ENCODE data around the gene DSTYK.
"Not testable (repeated sequence)": the region's sequence is repeated elsewhere in the genome, so short reads cannot be mapped to it uniquely, and the experiment has no call there.

Gene DSTYK

GRCh38 chr1:205216588-205216987 lies 5.1 kb upstream of the DSTYK start:
- no peak for DNase-seq (ENCODE audit: low read depth in 2 of 2)

DNA sequence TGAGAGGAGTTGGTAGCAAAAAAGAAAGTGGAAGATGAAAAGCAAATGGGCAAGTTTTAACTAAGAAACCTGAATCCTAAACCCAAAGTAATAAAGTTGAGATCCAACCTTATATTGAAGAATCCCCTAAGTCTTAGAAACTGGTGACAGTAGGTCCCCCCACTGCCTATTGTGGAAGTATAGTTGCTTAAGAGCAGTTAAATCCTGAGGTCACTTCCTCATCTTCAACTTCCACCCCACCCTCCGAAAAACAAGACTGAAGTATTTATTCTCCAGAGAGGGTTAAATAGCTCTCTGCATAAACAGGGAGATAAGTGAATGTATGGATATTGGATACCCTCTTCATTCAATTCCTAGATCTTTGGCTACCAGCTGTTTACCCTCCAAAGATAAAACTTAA lies 3.3 kb upstream of the DSTYK start:
- no peak for DNase-seq (ENCODE audit: low read depth in 2 of 2)

GRCh38 chr1:205211839-205212536 lies 486 bp upstream of the DSTYK start:
- no peak for DNase-seq (ENCODE audit: low read depth in 2 of 2)

DNA sequence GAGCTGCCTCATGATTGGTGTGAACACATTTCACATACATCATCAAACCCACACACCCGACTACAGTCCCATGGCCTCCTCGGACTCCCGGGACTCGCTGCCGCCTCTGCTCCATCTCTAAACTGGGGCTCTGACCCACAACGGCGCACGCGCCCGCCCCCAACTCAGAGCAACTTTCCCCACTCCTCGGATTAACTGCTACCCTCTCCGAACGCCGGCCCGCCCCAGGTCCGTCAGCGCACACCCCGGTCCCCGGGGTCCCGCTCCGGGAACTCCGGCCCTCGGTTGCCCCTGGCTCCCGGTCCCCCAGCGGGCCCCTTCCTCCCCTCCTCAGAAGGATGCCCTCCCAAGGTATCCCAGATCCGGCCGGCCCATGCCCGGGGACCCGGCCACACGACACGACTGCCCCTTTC lies 740 bp downstream of the DSTYK start:
- DNase-seq (ENCODE audit: low read depth in 2 of 2) = no peak

DNA sequence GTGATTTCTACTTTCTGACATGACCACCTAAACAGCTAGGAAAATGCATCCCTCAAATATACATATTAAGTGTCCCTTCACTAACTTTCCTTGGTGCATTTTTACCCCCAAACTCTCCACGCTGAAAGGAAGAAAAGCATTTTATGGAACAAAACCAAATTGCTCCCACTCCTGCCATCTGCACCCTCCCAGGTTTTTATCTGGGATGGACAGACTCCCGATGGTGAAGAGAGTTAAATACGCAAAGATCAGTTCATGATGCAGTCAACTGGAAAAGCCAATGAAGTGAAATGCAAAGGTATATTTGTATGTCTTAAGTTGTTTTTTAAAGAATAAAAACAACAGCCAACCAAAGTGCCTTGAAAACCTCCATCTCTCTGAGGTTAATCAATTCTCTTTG lies 2.7 kb downstream of the DSTYK start:
- DNase-seq (ENCODE audit: low read depth in 2 of 2) = no peak

GRCh38 chr1:205205055-205205454 lies 6.4 kb downstream of the DSTYK start:
- no peak for DNase-seq (ENCODE audit: low read depth in 2 of 2)

DNA sequence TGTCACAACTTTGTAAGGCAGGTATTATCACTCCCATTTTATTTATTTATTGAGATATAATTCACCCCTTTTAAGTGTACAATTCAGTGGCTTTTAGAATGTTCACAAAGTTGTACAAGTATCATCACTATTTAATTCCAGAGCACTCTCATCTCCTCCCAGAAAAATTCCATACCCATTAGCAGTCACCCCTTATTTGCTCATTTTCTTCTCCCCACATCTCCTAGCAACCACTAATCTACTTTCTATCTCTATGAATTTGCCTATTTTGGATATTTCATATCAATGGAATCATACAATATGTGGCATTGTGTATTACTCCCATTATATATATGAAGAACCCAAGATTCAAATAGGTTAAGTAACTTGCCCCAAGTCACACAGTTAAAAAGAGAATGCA lies 7.0 kb downstream of the DSTYK start:
- no peak for DNase-seq (ENCODE audit: low read depth in 2 of 2)

DNA sequence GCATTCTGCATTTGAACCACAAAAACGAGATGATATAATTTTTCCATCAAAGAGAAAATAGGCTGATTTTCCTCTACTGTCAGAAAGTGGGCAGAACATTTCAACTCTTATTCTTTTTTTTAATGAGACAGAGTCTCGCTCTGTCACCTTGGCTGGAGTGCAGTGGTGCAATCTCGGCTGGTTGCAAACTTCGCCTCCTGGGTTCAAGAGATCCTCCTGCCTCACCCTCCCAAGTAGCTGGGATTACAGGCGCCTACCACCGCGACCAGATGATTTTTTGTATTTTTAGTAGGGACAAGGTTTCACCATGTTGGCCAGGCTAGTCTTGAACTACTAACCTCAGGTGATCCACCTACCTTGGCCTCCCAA lies 11.6 kb downstream of the DSTYK start:
- no peak for DNase-seq (ENCODE audit: low read depth in 2 of 2)

DNA sequence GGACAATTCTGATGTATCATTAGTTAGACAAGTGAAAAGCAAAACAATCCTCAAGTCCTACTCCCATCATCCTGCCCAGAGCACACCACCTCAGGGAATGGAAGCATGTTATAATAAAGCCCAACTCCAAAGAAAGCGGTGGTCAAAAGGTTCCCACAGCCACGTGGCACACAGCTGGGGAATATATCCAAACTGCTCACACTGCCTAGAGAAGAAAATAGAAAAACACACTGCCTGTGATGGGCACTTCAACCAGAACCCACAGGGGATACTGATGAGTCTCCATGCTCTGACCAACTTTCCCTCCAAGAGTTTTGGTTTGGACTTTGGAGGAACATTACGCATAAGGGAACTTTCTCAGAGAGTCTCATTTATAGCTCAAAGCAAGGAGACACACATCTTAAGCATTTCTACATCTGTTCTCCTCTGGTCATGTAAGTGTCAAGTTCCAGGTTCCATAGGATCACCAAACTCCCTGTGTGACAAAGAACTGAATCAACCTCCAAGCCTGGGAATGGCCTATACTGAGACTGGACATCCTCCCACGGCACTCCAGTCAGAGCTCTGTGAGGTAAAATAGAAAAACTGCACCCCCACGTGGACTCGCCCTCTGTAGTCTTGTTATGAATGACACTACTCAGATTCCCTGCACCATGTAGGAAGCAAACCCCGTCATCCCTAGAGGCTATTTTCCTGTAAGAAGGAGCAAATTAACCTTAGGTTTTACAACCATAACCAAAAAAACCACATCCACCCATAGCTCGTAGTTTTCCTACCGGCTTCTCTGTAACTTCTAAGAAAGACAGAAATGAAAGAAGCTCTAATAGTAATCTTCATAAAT lies 12.2 kb downstream of the DSTYK start:
- peak in 1 of 2 donors; percentile 38 for DNase-seq (ENCODE audit: low read depth in 2 of 2)

DNA sequence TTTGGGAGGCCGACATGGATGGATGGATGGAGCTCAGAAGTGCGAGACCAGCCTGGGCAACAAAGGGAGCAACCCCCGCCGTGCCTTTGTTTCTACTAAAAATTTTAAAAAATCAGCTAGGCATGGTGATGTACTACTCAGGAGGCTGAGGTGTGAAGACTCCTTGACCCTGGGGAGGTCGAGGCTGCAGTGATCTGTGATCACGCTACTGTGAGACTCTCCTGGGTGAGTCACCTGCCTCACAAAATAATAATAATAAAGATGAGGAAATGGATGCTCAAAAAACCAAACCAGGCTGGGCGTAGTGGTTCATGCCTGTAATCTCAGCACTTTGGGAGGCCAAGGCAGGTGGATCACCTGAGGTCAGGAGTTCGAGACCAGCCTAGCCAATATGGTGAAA lies 19.2 kb downstream of the DSTYK start:
- DNase-seq (ENCODE audit: low read depth in 2 of 2) = no peak

- no peak for DNase-seq (ENCODE audit: low read depth in 2 of 2)
These were observed 19.9 kb downstream of the DSTYK start for GRCh38 chr1:205191622-205192021.

GRCh38 chr1:205190845-205191577 lies 20.5 kb downstream of the DSTYK start:
- DNase-seq (ENCODE audit: low read depth in 2 of 2) = no peak

DNA sequence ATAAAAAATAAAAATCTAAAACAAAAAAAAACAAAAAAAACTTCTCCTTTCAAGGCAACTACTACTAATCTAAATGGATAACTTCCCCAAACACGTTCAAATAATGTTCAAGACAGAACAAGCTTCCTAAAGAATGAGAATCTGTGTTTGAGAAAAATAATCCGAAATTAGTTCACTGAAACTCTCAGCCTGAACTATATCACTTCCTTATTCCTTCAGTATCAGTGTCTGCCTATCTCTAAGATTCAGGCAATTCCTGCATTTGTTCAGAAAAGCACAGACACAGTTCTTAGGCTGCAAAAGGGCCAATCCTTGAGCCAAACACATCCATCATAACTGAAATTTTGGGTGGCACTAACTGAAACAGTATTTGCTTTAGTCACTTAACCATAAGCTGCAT lies 22.4 kb downstream of the DSTYK start:
- DNase-seq (ENCODE audit: low read depth in 2 of 2) = no peak

GRCh38 chr1:205188596-205188995 lies 22.9 kb downstream of the DSTYK start:
- no peak for DNase-seq (ENCODE audit: low read depth in 2 of 2)

DNA sequence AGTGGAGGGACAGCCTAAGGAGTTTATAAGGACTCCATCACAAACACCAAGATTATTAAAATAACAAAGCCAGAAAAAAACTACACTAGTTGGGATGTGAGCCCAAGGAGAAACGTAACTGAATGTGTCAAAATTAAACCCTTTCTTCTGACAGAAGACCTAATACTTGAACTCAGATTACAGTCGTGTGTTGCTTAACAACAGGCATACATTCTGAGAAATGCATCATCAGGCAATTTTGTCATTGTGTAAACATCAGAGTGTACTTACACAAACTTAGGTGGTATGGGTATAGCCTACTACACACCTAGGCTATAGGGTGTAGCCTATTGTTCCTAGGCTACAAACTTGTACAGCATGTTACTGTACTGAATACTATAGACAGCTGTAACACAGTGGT lies 23.4 kb downstream of the DSTYK start:
- DNase-seq (ENCODE audit: low read depth in 2 of 2) = no peak

GRCh38 chr1:205187420-205187819 lies 24.1 kb downstream of the DSTYK start:
- no peak for DNase-seq (ENCODE audit: low read depth in 2 of 2)

DNA sequence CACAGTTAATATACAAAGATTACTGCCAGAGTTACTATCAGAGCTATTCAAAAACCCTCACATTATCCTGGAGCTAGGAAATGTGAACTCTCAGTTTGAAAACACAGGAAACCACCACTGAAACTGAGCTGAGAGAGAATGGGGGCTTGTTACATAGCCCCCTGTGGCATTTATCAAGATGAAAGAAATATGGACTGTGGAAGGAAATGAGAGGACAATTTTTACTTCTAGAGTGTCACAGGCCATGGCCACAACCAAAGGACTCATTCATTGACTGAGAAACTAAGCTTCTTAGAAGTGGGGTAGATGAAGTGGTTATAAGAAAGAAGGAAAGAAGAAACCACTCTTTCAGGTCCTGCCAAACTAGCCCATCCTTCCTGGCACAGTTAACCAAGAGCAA lies 25.3 kb downstream of the DSTYK start:
- no peak for DNase-seq (ENCODE audit: low read depth in 2 of 2)

DNA sequence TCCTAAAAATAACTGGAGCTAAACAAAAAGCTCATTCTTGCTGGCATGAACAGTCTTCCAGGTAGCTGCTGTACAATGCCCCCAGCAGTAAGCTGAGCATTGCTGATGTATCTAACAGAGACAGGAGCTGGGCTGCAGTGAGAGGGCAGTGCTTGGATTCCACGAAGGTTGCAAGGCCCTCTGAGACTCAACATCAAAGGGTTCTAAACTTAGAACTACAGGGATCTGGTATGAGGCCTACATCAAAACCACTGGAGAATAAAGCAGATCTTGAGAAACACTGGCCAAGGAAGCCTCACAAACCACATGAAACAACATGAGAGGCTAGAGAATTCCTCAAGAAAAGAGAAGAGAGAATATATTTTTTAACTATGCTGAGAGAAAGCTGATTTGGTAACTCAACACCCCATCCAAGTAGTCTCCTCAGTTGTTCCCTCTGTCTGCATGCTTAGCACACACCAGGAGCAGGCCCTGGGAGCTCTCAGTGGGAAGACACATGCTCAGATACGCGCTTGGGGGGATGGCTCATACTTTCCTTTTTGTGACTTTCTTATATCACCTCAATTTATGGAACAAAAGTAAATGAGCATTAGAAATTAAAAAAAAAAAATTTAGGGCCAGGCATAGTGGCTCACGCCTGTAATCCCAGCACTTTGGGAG lies 27.7 kb downstream of the DSTYK start:
- no peak for DNase-seq (ENCODE audit: low read depth in 2 of 2)

GRCh38 chr1:205182930-205183329 lies 28.6 kb downstream of the DSTYK start:
- no peak for DNase-seq (ENCODE audit: low read depth in 2 of 2)

DNA sequence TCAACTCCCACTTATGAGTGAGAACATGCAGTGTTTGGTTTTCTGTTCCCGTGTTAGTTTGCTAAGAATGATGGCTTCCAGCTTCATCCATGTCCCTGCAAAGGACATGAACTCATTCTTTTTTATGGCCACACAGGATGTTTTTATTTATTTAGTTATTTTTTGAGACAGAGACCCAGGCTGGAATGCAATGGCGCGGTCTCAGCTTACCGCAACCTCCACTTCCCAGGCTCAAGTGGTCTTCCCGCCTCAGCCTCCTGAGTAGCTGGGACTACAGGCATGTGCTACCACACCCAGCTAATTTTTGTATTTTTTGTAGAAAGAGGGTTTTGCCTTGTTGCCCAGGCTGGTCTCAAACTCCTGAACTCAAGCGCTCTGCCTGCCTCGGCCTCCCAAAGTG lies 31.2 kb downstream of the DSTYK start:
- not testable (repeated sequence) for DNase-seq (ENCODE audit: low read depth in 2 of 2)

DNA sequence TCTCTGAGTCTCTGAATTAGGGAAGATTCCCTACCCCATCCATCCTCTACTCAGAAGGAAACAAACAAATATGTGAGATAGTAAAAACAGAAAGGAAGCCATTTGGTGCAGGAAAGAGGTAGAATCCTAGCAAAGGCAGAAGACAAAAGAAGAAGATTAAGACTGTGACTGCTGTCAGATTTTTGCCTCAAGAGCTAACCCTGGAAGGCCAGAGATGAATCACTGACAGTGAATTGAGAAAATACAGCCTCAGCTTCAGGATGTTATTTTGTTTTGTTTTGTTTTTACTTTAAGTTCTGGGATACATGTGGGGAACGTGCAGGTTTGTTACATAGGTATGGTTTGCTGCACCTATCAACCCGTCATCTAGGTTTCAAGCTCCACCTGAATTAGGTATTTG lies 31.7 kb downstream of the DSTYK start:
- no peak for DNase-seq (ENCODE audit: low read depth in 2 of 2)

- DNase-seq (ENCODE audit: low read depth in 2 of 2) = no peak
These were observed 38.7 kb downstream of the DSTYK start for GRCh38 chr1:205172729-205173366.
